Measurements from ENCODE around the gene AKNA. TPM values are rescaled to one million over a fixed set of nuclear protein-coding genes. Genes with fewer than 3 reads are reported as not detected.

The AKNA gene
- polyA plus RNA-seq, 1 experiment: 7.0 TPM

DNA sequence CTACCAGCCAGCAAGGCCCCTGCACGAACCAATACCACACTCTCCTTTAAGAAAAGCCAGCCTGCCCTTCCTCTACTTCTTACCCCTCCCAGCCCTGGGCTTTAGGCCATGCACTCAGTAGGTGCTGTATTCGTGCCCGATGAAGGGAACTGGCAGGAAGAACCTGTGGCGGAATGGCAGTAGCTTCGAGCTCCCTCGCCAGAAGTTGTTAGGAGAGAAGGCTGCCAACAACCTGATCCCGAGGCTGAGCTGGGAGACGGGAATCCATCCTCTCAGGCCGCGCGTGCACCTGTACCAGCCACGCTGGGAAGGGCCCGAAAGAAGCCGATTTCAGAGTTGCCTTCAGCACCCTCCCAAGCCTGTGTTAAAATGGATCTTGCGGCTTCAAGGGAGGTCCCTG lies 45.3 kb upstream of the AKNA start:
- TF ChIP-seq, protein P1, sequence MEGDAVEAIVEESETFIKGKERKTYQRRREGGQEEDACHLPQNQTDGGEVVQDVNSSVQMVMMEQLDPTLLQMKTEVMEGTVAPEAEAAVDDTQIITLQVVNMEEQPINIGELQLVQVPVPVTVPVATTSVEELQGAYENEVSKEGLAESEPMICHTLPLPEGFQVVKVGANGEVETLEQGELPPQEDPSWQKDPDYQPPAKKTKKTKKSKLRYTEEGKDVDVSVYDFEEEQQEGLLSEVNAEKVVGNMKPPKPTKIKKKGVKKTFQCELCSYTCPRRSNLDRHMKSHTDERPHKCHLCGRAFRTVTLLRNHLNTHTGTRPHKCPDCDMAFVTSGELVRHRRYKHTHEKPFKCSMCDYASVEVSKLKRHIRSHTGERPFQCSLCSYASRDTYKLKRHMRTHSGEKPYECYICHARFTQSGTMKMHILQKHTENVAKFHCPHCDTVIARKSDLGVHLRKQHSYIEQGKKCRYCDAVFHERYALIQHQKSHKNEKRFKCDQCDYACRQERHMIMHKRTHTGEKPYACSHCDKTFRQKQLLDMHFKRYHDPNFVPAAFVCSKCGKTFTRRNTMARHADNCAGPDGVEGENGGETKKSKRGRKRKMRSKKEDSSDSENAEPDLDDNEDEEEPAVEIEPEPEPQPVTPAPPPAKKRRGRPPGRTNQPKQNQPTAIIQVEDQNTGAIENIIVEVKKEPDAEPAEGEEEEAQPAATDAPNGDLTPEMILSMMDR (IDR thresholded peaks at IDR 0.05; ENCODE audit: low read depth, low read length): no peak
- Histone ChIP-seq H3K27ac (ENCODE audit: low read depth, low read length) (no peak overlapping the region), H3K27me3 (ENCODE audit: control insufficient read depth, insufficient read depth, low read length) (peaks cover 30% of the 10 kb centered on the region), H3K4me3 (ENCODE audit: low read depth, low read length) (no peak overlapping the region), H3K9me3 (ENCODE audit: control insufficient read depth, insufficient read depth, low read length) (no peaks in the 10 kb centered on the region)
- ChIA-PET CTCF (interaction anchor here (1.2 to 6.0 kb wide), 4 partner anchors 11 to 221 kb away, joined by 3 to 159 read pairs (median 10); partner anchors contain the start of gene TEX53), POLR2A (no interaction called here)
- DNase-seq (ENCODE audit: low read depth, low spot score): no peak

DNA sequence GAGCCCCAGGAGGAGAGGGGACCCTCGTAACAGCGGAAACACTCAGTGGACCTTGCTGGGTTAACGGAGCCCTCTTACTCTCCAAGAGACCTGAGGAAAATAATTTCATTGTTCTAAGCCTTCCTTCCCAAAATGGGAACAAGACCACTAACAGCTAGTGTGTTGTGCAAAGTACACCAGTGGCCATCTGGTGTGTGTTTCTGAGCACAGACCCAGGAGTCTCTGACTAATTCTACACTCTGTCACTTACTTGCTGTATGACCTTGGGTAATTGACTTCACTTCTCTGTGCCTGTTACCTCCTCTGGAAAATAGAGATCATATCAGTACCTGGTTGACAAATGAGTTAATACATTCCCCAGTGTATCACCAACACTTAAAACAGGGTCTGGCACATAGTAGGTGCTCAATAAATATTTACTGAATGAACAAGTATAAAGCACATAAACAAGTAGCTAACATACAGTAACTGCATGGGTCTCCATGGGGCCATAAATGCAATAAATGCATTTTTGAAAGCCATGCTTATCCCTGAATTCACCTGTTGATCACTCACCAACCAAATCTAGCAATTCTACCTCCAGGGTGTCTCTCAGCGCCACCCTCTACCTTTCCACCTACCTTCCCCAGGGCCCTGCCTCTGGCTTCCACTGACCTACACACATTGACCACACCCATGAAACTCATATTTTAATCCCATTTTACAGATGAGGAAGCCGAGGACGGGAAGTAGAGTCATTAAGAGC lies 44.7 kb upstream of the AKNA start:
- H3K4me3 ChIP-seq (ENCODE audit: low read depth, low read length): no peak overlapping the region
- no peak for DNase-seq (ENCODE audit: low read depth, low spot score)
- TF ChIP-seq, protein P1 (IDR thresholded peaks at IDR 0.05; ENCODE audit: low read depth, low read length): no peak
- H3K27ac ChIP-seq (ENCODE audit: low read depth, low read length): no peak overlapping the region
- CTCF ChIA-PET: interaction anchor here (1.2 to 6.0 kb wide), 3 partner anchors 10 to 222 kb away, joined by 3 to 159 read pairs (median 3); partner anchors contain the start of gene TEX53
- POLR2A ChIA-PET: no interaction called here
- H3K27me3 ChIP-seq (ENCODE audit: control insufficient read depth, insufficient read depth, low read length): peaks cover 30% of the 10 kb centered on the region
- no peaks in the 10 kb centered on the region for H3K9me3 ChIP-seq (ENCODE audit: control insufficient read depth, insufficient read depth, low read length)

DNA sequence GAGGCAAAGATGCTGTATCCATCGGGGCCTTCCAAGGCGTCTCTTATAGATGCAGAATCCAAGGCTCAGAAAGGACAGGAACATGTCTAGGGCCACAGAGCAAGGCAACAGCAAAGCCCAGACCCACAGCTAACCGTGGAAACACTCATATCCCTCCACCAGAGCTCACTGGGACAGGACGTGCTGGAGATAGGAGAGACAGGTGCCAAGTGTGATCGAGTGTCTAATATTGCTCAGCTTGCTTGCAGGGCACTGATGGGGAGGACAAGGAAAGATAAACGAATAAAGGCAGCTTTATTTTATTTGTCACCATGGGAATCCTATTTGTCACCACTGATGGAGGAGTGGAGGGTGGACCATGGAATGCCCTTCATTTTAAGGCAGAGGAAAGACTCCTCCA lies 44.0 kb upstream of the AKNA start:
- no peak for DNase-seq (ENCODE audit: low read depth, low spot score)
- TF ChIP-seq, protein P1 (IDR thresholded peaks at IDR 0.05; ENCODE audit: low read depth, low read length): no peak
- Histone ChIP-seq H3K9me3 (ENCODE audit: control insufficient read depth, insufficient read depth, low read length) (no peaks in the 10 kb centered on the region), H3K27me3 (ENCODE audit: control insufficient read depth, insufficient read depth, low read length) (peaks cover 35% of the 10 kb centered on the region), H3K27ac (ENCODE audit: low read depth, low read length) (no peak overlapping the region), H3K4me3 (ENCODE audit: low read depth, low read length) (no peak overlapping the region)
- CTCF ChIA-PET: interaction anchor here (0.8 to 1.1 kb wide), 3 partner anchors 14 to 249 kb away, joined by 3 to 5 read pairs (median 3); no protein-coding TSS in a partner anchor
- POLR2A ChIA-PET: no interaction called here

DNA sequence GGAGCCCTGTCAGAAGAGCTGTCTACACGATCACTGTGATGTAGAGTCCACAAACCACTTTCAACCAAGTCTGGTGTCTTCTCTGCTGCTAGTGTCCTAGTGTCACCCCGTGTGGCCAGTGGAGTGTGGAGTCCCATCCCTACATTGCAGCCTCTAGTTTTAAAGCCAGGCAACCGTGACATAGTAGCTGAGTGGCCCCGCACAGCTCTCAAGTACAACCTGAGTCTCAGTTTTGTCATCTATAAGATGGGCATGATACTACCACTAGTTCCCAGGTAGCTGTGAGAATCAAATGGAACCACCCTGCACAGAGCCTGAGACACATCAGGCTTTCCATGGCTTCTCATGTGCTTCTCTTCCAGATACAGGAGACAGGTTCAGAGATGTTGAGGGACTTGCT lies 43.2 kb upstream of the AKNA start:
- no peak for DNase-seq (ENCODE audit: low read depth, low spot score)
- Histone ChIP-seq H3K9me3 (ENCODE audit: control insufficient read depth, insufficient read depth, low read length) (no peaks in the 10 kb centered on the region), H3K27ac (ENCODE audit: low read depth, low read length) (no peak overlapping the region), H3K27me3 (ENCODE audit: control insufficient read depth, insufficient read depth, low read length) (peaks cover 35% of the 10 kb centered on the region), H3K4me3 (ENCODE audit: low read depth, low read length) (no peak overlapping the region)
- ChIA-PET CTCF (interaction anchor here (0.8 to 1.1 kb wide), 3 partner anchors 13 to 250 kb away, joined by 3 to 5 read pairs (median 3); no protein-coding TSS in a partner anchor), POLR2A (no interaction called here)
- TF ChIP-seq, protein P1 (IDR thresholded peaks at IDR 0.05; ENCODE audit: low read depth, low read length): no peak

DNA sequence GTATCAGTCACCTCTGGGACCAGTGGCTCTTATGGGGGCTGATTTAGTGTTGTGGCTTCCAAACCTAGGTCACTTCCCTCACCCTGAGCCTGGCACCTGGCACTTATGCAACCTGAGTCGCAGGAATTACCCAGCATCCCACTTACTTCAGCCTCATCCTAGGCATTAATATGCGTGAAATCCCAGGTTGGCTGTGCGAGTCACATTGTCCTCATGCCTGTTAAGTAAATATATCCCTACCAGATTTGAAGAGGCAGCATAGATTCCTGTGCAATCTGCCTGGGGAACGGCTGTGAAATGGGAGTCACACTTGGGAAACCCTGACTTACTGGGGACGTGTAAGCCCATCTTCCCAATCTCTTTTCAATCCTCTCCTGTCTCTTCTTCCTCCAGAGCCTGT lies 42.7 kb upstream of the AKNA start:
- DNase-seq (ENCODE audit: low read depth, low spot score): no peak
- Histone ChIP-seq H3K27ac (ENCODE audit: low read depth, low read length) (no peak overlapping the region), H3K4me3 (ENCODE audit: low read depth, low read length) (no peak overlapping the region), H3K27me3 (ENCODE audit: control insufficient read depth, insufficient read depth, low read length) (peaks cover 35% of the 10 kb centered on the region), H3K9me3 (ENCODE audit: control insufficient read depth, insufficient read depth, low read length) (no peaks in the 10 kb centered on the region)
- ChIA-PET POLR2A (no interaction called here), CTCF (interaction anchor here (1.8 to 2.0 kb wide), 2 partner anchors 8 to 223 kb away, joined by 7 to 8 read pairs; no protein-coding TSS in a partner anchor)
- TF ChIP-seq, protein P1 (IDR thresholded peaks at IDR 0.05; ENCODE audit: low read depth, low read length): no peak

Data from AG04450 (cell line).